H9 (cell line): ENCODE measurements around the gene IMMP2L. TPM values are rescaled to one million over a fixed set of nuclear protein-coding genes. Genes with fewer than 3 reads are reported as not detected.

Experiments used
- DNase-seq: peaks from one replicate; pipeline ENCODE4 v3.0.0-alpha.2; 2017
- H2AFZ ChIP-seq: one replicate; pipeline ENCODE4 v1.6.1; 2013; ENCODE audit warnings: mild to moderate bottlenecking, low read length, control low read depth, moderate library complexity
- H2AK5ac ChIP-seq: 2 replicates; pipeline ENCODE4 v1.6.1; 2013; ENCODE audit warnings: low read length, control low read depth, mixed read lengths; ENCODE audit not compliant: insufficient read length
- H2BK120ac ChIP-seq: one replicate; pipeline ENCODE4 v1.6.1; 2013; ENCODE audit warnings: low read depth, mild to moderate bottlenecking, low read length, control low read depth, inconsistent platforms; ENCODE audit not compliant: poor library complexity, severe bottlenecking
- H2BK12ac ChIP-seq: 2 replicates; pipeline ENCODE4 v1.6.1; 2013; ENCODE audit warnings: low read length, control low read depth, mixed read lengths, low read depth; ENCODE audit not compliant: insufficient read length
- H2BK15ac ChIP-seq: 2 replicates; pipeline ENCODE4 v1.6.1; 2013; ENCODE audit warnings: low read depth, low read length, control low read depth
- H2BK20ac ChIP-seq: one replicate; pipeline ENCODE4 v1.6.1; 2013; ENCODE audit warnings: low read depth, mild to moderate bottlenecking, low read length, control low read depth, inconsistent platforms; ENCODE audit not compliant: poor library complexity, severe bottlenecking
- H2BK5ac ChIP-seq: 2 replicates; pipeline ENCODE4 v1.6.1; 2013; ENCODE audit warnings: low read length, control low read depth, mixed read lengths; ENCODE audit not compliant: insufficient read length
- H3K14ac ChIP-seq: 2 replicates; pipeline ENCODE4 v1.6.1; 2013; ENCODE audit warnings: low read length, control low read depth; ENCODE audit not compliant: insufficient read depth
- H3K18ac ChIP-seq: 2 replicates; pipeline ENCODE4 v1.6.1; 2013; ENCODE audit warnings: low read depth, mild to moderate bottlenecking, mixed read lengths, low read length, control low read depth; ENCODE audit not compliant: insufficient read length
- H3K23ac ChIP-seq: 2 replicates; pipeline ENCODE4 v1.6.1; 2013; ENCODE audit warnings: low read length, control low read depth, mixed read lengths, low read depth; ENCODE audit not compliant: insufficient read length
- H3K23me2 ChIP-seq: 2 replicates; pipeline ENCODE4 v1.6.1; 2013; ENCODE audit warnings: low read depth, mild to moderate bottlenecking, mixed read lengths, low read length, control low read depth; ENCODE audit not compliant: insufficient read length, poor library complexity, severe bottlenecking
- H3K27ac ChIP-seq: 2 replicates; pipeline ENCODE4 v1.5.1; 2013; ENCODE audit warnings: low read length, control low read depth, mixed read lengths, low read depth; ENCODE audit not compliant: insufficient read length
- H3K27me3 ChIP-seq: 2 replicates; pipeline ENCODE4 v1.6.1; 2013; ENCODE audit warnings: low read length, control low read depth, inconsistent platforms; ENCODE audit not compliant: insufficient read depth
- H3K4ac ChIP-seq: 2 replicates; pipeline ENCODE4 v1.6.1; 2013; ENCODE audit warnings: low read depth, mild to moderate bottlenecking, control low read depth, inconsistent platforms, low read length, moderate library complexity
- H3K4me1 ChIP-seq: 2 replicates; pipeline ENCODE4 v1.6.1; 2013; ENCODE audit warnings: low read length, control low read depth, inconsistent platforms; ENCODE audit not compliant: insufficient read depth
- H3K4me2 ChIP-seq: 2 replicates; pipeline ENCODE4 v1.6.1; 2013; ENCODE audit warnings: low read length, control low read depth, mixed read lengths; ENCODE audit not compliant: insufficient read length, insufficient read depth
- H3K56ac ChIP-seq: 2 replicates; pipeline ENCODE4 v1.6.1; 2013; ENCODE audit warnings: low read depth, mild to moderate bottlenecking, mixed read lengths, low read length, control low read depth; ENCODE audit not compliant: insufficient read length
- H3K79me1 ChIP-seq: 2 replicates; pipeline ENCODE4 v1.6.1; 2013; ENCODE audit warnings: low read depth, mild to moderate bottlenecking, moderate library complexity, low read length, control low read depth, inconsistent platforms; ENCODE audit not compliant: insufficient read depth, poor library complexity, severe bottlenecking
- H3K79me2 ChIP-seq: 2 replicates; pipeline ENCODE4 v1.6.1; 2013; ENCODE audit warnings: low read length, control low read depth, inconsistent platforms; ENCODE audit not compliant: insufficient read depth
- H3K9ac ChIP-seq: 2 replicates; pipeline ENCODE4 v1.6.1; 2013; ENCODE audit warnings: low read length, control low read depth, mixed read lengths; ENCODE audit not compliant: insufficient read length; ENCODE audit errors: extremely low read depth
- H3K9me3 ChIP-seq: one replicate; pipeline ENCODE4 v1.6.1; 2013; ENCODE audit warnings: low read depth, low read length, inconsistent platforms; ENCODE audit not compliant: control insufficient read depth
- H3T11ph ChIP-seq: one replicate; pipeline ENCODE4 v1.6.1; 2013; ENCODE audit warnings: mild to moderate bottlenecking, low read length, control low read depth, inconsistent platforms
- H4K20me1 ChIP-seq: one replicate; pipeline ENCODE4 v1.6.1; 2013; ENCODE audit not compliant: control insufficient read depth, insufficient read length, insufficient read depth
- H4K5ac ChIP-seq: 2 replicates; pipeline ENCODE4 v1.6.1; 2013; ENCODE audit warnings: low read depth, mild to moderate bottlenecking, mixed read lengths, low read length, control low read depth; ENCODE audit not compliant: insufficient read length
- H4K8ac ChIP-seq: replicated peaks from 2 replicates; pipeline ENCODE4 v1.6.1; 2013; ENCODE audit warnings: low read length, control low read depth, mixed read lengths, low read depth; ENCODE audit not compliant: insufficient read length
- H4K91ac ChIP-seq: 2 replicates; pipeline ENCODE4 v1.6.1; 2013; ENCODE audit warnings: low read depth, mild to moderate bottlenecking, moderate library complexity, mixed read lengths, low read length, control low read depth; ENCODE audit not compliant: insufficient read length
- H3K27ac Mint-ChIP-seq, 3 experiments: 2 replicates in 2 of 3; 3 replicates in 1 of 3; pipeline ENCODE4 v1.8.0; 2020 to 2021; ENCODE audit warnings: mixed read lengths in 3 of 3, mild to moderate bottlenecking in 1 of 3, moderate library complexity in 1 of 3
- H3K27me3 Mint-ChIP-seq: 2 replicates; pipeline ENCODE4 v1.8.0; 2021; ENCODE audit warnings: low read depth, mild to moderate bottlenecking, moderate library complexity, mixed read lengths
- H3K36me3 Mint-ChIP-seq, 3 experiments: 2 replicates in 2 of 3; 3 replicates in 1 of 3; pipeline ENCODE4 v1.8.0; 2020 to 2021; ENCODE audit warnings: low read depth in 3 of 3, mixed read lengths in 3 of 3; ENCODE audit not compliant: insufficient read depth in 1 of 3
- H3K4me1 Mint-ChIP-seq, 2 experiments: 2 replicates each; pipeline ENCODE4 v1.8.0; 2020; ENCODE audit warnings: mixed read lengths in 2 of 2
- H3K4me3 Mint-ChIP-seq, 2 experiments: 2 replicates in 1 of 2; 3 replicates in 1 of 2; pipeline ENCODE4 v1.8.0; 2020 to 2021; ENCODE audit warnings: mild to moderate bottlenecking in 2 of 2, mixed read lengths in 2 of 2, moderate library complexity in 1 of 2
- H3K9me3 Mint-ChIP-seq, 2 experiments: 2 replicates in 1 of 2; 3 replicates in 1 of 2; pipeline ENCODE4 v1.8.0; 2020; ENCODE audit warnings: mild to moderate bottlenecking in 2 of 2, mixed read lengths in 2 of 2, moderate library complexity in 1 of 2
- CTCF ChIP-seq: fragments of 200-600 bp; sonication (generic); conservative IDR thresholded peaks from 3 replicates; pipeline ENCODE4 v1.8.0; 2021; ENCODE audit warnings: antibody characterized with exemption, mild to moderate bottlenecking
- WGBS: extraction: QIAGEN DNeasy Blood & Tissue Kit; methylation state at CpG from one replicate; pipeline ENCODE4 v1.1.7; 2013; ENCODE audit warnings: missing lambda C conversion rate, low lambda C conversion rate, mixed read lengths; ENCODE audit not compliant: insufficient read length; ENCODE audit errors: extremely low coverage; 5-methylcytosine and 5-hydroxymethylcytosine counted together
- total RNA-seq: library from RNA; stranded (reverse); gene quantifications from 2 replicates; pipeline ENCODE4 v1.2.1, GENCODE V29; 2021

Gene IMMP2L
- total RNA-seq, 1 experiment from 2014 or later, result 14.7 TPM

GRCh38 chr7:111107579-111107978 lies 454.7 kb downstream of the IMMP2L start:
- H2BK120ac ChIP-seq, result no peak overlapping the region
- Mint-ChIP-seq H3K27ac (no peak overlapping the region), H3K4me3 (no peak overlapping the region), H3K9me3 (no peaks in the 10 kb centered on the region), H3K27me3 (no peaks in the 10 kb centered on the region), H3K36me3 (no peaks in the 10 kb centered on the region; a peak in 1 of 7 replicates), H3K4me1 (peaks cover 25 to 28% of the 10 kb centered on the region in 2 experiments)
- H3K9ac ChIP-seq, result no peak overlapping the region
- no peak overlapping the region for H3K27ac ChIP-seq
- H4K5ac ChIP-seq, result no peak overlapping the region
- H4K91ac ChIP-seq, result no peak overlapping the region
- H3K4me2 ChIP-seq, result no peak overlapping the region
- no peak overlapping the region for H3K18ac ChIP-seq
- H3K9me3 ChIP-seq, result no peaks in the 10 kb centered on the region
- no peak overlapping the region for H2AK5ac ChIP-seq
- no peak for TF ChIP-seq CTCF
- H2BK5ac ChIP-seq, result no peak overlapping the region
- no peaks in the 10 kb centered on the region for H3K79me1 ChIP-seq
- no peaks in the 10 kb centered on the region for H3K23me2 ChIP-seq
- H4K20me1 ChIP-seq, result no peaks in the 10 kb centered on the region
- H3K4ac ChIP-seq, result no peak overlapping the region
- H3K23ac ChIP-seq, result no peak overlapping the region
- no peak overlapping the region for H2BK20ac ChIP-seq
- no peaks in the 10 kb centered on the region; the same call in 1 of the 2 replicates for H3K4me1 ChIP-seq
- H2BK15ac ChIP-seq, result no peak overlapping the region
- H4K8ac ChIP-seq, result no peak overlapping the region
- no peak for DNase-seq
- no CpG with 5 or more reads among the region's 1 CpG for WGBS
- no peak overlapping the region for H2AFZ ChIP-seq
- no peak overlapping the region for H3K14ac ChIP-seq
- H2BK12ac ChIP-seq, result no peak overlapping the region
- H3T11ph ChIP-seq, result no peak overlapping the region
- no peaks in the 10 kb centered on the region for H3K79me2 ChIP-seq
- H3K56ac ChIP-seq, result no peak overlapping the region
- no peaks in the 10 kb centered on the region for H3K27me3 ChIP-seq
